Ishikawa (cell line): Measurements from ENCODE around the gene SDK1.

Experiments used
- CEBPB ChIP-seq: IDR thresholded peaks from 2 replicates; pipeline ENCODE4 v1.6.1; 2012
- CREB1 ChIP-seq: IDR thresholded peaks from 2 replicates; pipeline ENCODE4 v1.6.1; 2012; ENCODE audit warnings: low read depth
- EP300 ChIP-seq: IDR thresholded peaks from 2 replicates; pipeline ENCODE4 v1.6.1; 2012; ENCODE audit warnings: borderline replicate concordance
- MAX ChIP-seq: IDR thresholded peaks from 2 replicates; pipeline ENCODE4 v1.6.1; 2012
- RAD21 ChIP-seq: IDR thresholded peaks from 2 replicates; pipeline ENCODE4 v1.6.1; 2012; ENCODE audit warnings: low read depth
- TCF12 ChIP-seq: IDR thresholded peaks from 2 replicates; pipeline ENCODE4 v1.6.1; 2012; ENCODE audit warnings: low read depth
- ZBTB7A ChIP-seq: IDR thresholded peaks from 2 replicates; pipeline ENCODE4 v1.6.1; 2012; ENCODE audit warnings: low read depth

GRCh38 chr7:4097001-4097609 is 796.1 kb downstream of the SDK1 start:
- TF ChIP-seq MAX: no peak
- TF ChIP-seq RAD21: no peak
- no peak for TF ChIP-seq EP300
- no peak for TF ChIP-seq TCF12
- no peak for TF ChIP-seq CREB1
- TF ChIP-seq CEBPB: no peak
- TF ChIP-seq ZBTB7A: no peak
